SH-SY5Y (cell line): ENCODE data around the gene MPPED1.

ENCODE experiments used
- GATA2 ChIP-seq: IDR thresholded peaks from 2 replicates; pipeline ENCODE4 v1.6.1; 2011; ENCODE audit warnings: mild to moderate bottlenecking, low read depth, low read length
- GATA3 ChIP-seq: IDR thresholded peaks from 2 replicates; pipeline ENCODE4 v1.6.1; 2011; ENCODE audit warnings: low read depth, mild to moderate bottlenecking, low read length, moderate library complexity

Gene MPPED1

DNA sequence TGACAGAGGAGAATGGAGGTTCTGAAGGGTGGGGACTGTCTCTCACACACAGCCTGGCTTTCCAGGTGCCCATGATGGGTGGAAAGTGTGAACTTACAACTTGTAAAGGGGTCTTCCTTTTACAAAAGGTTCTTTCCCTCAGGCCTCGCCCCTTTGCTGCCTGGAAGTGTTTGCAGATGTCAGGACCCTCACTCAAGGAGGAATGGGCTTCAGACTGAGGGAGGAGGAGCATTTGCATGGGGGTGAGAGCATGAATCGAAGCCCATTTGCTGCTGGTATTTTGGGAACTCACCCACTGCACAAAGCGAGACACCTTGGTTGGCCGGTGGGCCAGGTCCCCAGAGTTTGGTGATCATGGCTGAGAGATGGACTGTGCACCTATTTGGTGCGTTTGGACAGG, 25.1 kb downstream of the MPPED1 start:
- TF ChIP-seq GATA3 = no peak
- TF ChIP-seq GATA2 = no peak

DNA sequence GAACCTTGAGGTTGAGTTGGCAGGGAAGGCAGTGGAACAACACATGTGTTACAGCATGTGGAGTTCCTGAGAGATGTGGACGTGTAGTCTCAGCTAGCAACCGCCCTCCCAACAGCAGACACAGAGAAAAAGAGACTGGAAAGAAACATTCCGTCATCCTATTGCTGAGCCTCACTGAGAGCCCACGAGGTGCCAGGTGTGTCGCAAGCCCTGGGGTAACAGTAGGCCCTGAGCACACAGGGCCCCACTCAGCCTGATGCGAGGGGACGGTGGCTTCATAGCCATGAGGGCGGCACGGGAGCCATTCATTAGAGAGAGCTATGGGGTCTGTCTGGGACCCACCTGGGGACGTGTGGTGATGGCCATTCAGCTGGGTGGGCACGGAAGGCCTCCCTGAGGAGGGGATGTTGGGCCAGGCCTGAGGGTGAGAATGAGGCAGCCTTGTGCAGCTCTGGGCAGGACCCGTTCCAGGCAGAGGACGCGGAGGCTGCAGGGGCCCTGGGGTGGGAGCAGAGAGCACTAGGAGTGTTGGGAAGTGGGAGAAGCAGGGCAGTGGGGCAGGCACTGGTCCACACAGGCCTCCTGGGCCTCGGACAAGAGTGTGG, 26.2 kb downstream of the MPPED1 start:
- TF ChIP-seq GATA3 (no peak), GATA2 (no peak)

DNA sequence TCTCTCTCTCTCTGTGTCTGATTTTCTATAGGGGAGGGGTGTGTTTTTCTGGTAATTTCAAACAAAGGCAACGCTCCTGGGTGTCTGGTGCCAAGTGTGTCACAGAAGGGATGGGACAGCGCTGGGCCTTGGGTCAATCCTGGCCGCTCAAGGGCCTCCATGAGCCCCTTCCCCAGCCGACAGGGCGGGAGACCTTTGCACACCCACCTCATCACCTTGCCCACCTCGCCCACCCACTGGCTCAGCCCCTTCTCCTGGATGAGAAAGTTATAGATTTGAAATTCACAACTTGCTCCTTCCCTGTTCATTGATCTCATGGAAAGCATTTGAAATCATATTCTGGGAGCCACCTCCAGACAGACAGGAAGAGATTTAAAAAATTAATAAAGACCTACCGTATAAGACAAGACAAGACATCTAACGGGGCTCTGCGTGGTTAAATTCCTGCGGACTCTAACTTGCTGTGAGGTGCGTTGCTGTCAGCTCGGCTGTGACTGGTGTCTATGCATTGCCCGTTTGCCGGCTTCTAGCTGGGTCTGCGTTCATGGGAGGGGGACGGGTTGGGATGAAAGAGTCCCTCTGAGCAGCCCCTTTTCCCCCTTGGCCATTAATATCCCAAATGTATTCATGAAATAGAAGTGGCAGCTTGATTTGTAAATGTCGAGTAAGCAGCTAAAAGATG, 27.0 kb downstream of the MPPED1 start:
- TF ChIP-seq GATA2 (no peak), GATA3 (no peak)

DNA sequence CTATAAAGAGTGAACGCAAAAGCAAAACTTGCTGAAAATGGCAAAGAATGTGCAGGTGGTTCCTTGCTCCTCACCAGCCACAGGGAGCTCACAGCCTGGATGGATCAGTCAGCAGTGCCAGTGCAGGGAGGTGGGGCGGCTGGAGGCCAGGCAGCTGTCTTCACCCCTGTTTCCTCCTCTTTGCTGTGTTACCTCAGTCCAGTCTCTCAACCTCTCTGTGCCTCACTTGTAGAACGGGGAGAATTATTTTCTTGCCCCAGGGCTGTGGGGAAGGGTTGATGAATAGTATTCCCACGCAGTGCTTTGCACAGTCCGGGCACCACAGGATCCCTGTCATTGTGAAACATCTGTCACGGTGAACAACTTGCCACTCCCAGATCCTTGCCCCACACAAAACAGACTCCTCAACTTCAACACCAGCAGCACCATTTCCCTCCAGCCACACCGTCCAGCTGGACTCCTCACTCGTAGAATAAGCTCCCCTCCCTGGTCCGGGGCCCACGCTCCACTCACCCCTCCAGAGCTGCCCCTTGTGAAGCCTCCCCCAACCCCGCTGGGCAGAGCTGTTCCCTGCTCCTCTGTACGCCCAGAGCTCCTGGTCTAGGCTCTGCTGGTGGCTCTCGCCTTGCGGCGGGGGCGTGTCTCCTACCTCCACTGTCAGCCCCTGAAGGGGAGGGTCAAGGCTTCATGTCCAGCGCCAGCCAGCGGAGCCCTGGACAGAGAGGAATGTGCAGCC, 27.7 kb downstream of the MPPED1 start:
- no peak for TF ChIP-seq GATA3
- no peak for TF ChIP-seq GATA2

DNA sequence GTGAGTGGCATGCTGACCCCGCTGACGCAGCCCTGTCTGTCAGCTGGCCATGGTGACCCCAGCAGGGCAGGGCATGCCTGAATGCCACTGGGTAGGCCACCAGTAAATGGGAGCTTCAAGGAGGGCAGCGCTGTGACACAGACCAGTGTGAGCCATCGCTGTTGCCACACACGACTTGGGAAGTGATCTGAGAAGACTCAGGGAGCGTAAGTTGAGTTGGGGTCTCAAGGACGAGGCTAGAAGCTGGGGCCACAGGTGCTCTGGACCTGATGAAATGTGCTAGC, 28.2 kb downstream of the MPPED1 start:
- TF ChIP-seq GATA2 = no peak
- TF ChIP-seq GATA3 = no peak

DNA sequence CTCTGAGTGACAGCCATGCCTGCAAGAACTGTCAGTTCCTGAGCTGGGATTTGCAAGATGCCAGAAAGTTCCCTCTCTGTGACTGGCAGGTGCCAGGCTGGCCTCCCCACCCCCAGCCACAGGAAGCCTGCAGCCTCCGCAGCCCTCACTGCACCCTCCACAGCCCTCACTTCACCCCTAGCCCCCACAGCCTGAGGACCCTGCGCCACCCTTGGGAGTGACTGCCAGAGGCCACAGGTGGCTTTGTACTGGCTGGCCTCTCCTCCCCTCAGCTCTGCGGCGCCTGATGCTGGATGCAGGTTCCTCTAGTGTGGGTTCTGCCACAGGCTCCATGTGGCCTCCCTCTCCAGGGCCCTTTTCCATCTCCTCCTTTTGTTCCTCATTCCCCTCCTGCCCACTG, 28.7 kb downstream of the MPPED1 start:
- TF ChIP-seq GATA2 = no peak
- no peak for TF ChIP-seq GATA3

DNA sequence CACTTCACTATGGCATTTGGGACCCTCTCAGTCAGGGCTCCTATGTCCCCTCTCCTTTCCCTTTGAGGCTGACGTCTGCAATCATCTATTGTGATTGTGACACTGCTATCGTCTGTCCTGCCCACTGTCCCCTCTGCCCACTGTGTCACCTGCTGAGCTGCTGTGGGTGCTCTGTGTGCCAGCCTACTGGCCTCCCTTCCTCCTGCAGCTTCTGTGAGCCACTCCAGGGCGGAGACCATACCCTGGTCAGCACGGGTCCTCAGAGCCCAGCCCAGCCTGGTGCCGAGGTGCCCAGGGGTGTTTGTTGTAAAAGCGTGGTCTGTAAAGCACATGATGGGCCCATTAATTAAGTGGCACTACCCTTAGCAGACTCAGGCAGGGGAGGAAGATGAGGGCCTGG, 29.4 kb downstream of the MPPED1 start:
- TF ChIP-seq GATA3 (no peak), GATA2 (no peak)

DNA sequence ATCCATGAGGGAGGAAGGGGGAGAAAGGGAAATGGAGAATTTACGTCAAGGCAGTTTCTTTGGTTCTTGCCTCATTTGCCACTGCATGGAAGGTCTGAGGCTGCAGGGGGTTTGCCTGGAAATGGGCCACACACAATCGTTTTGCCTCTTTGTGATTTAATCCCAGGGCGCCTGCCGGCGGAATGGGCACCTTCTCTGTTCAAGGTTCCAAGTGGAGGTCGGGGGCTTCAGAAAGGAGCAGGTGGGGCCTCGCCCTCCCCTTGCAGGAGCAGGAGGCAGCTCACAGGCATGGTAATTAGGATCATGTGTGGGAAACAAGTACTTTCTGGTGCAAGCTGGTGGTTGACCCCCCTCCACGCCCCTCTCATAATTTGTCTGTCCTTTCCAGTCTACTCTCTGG, 29.9 kb downstream of the MPPED1 start:
- TF ChIP-seq GATA3 (no peak), GATA2 (no peak)

DNA sequence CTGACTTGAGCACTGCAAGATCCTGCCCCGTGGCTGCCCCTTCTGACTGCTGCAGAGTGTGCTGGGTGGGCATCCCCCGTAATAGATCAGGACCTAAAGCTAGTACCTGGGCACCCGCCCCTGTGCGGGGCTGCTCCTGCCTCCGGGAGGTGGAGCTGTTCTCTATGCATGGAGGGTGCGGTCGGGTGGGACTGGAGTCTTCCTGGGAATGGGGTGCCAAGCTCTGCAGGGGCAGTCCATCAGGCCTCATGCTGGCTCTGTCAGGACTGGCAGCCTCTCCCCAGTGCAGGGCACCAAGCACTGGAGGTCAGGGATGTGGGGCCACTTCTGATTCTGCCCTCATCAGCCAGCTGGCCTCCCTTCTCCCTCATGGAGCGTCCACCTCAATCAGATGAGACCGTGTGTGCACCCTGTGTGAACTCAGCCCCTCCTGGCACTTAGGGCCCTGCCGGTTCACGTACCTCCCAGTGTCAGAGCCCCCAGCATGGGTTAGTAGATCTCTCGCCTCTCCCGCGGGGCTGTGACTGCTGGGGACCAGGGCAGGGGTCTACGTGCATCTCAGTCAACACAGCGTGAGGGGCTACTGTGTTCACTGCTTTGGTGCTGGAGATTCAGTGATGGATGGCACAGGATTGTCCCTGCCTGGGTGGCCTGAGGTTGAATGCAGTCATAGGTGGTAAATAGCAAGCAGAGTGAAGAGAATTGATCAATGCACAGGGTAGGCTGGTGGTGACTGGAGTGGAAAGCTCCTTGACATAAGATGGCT, 30.8 kb downstream of the MPPED1 start:
- no peak for TF ChIP-seq GATA2
- no peak for TF ChIP-seq GATA3

DNA sequence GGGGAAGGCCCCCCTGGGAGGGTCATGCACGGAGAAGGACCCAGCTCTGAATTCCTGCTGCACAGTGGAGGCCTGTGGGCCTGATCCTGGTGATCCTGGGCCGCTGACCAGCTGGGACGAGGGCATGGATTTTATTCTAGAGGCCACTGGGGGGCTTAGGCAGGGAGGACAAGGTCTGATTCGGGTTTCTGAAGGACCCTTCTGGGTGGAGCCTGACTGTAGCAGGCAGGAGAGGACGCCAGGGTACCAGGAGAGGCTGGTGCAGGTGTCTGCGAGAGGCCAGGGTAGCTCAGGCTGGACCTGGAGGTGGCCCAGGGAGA, 31.3 kb downstream of the MPPED1 start:
- TF ChIP-seq GATA2 (no peak), GATA3 (no peak)

DNA sequence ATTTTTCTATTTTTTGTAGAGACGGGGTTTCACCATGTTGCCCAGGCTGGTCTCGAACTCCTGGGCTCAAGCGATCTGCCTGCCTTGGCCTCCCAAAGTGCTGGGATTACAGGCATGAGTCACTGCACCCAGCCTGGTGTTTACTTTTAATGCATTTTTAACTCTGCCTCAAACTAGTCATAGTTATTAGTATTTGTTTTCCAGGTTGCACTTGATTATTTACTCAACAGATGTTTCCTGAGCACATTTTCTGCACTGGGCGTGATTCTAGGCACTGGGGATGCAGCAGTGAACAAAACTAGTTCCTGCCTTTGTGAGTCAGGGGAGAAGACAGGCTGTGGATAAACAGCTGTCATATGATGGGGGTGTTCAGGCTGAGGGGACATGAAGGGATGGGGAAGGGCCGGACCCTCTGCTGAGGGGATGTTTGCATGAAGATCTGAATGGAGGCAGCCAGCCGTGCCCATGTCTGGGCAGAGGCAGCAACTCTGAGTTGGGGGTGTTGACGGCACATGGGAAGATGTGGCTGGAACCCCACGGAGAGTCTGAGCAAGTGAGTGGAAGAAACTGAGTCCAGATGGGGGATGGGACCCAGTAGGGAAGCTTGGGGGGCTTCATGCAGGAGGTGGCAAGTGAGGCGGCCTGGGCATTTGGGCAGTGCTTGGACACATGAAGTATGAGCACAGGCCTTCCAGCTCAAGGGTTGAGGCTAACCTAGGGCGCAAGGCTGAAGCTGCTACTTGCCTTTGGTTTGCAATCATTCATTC, 34.4 kb downstream of the MPPED1 start:
- TF ChIP-seq GATA2 = no peak
- no peak for TF ChIP-seq GATA3

DNA sequence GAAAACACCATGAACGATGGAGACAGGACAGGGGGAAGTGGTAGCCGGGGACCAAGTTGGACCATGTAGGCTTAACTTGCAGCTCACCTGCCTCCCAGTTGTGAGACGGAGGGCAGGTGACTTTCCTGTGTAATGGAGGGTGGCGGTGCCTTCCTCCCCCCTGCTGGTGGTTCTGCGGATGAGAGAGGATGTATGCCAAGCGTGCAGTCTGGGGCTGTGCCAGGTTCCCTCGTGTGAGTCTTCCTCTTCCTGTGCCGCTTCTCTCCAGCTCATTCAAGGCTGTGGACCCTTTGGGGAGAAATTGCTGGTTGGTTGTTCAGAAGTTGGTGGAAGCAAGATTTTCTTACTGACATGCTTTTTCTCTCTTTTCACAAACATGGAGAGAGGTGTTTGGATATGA, 35.1 kb downstream of the MPPED1 start:
- TF ChIP-seq GATA3 (no peak), GATA2 (no peak)

DNA sequence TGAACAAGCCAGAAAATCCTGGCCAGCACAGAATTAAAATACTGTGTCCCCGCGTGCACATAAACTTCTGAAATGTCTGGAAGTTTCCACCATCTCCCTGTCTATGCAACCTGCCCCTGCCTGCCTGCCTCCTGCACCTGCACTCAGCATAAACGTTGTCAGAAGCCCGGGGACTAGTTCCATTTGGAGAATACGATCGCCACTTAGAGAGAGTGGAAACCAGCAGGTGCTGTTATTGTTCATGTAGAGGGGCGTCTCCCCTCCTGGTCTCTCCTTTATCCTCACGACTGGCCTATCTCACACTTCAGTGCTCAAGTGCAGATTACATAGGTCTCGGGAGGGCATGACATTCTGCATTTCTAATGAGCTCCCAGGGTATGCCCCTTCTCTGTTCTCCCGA, 35.6 kb downstream of the MPPED1 start:
- no peak for TF ChIP-seq GATA3
- no peak for TF ChIP-seq GATA2

DNA sequence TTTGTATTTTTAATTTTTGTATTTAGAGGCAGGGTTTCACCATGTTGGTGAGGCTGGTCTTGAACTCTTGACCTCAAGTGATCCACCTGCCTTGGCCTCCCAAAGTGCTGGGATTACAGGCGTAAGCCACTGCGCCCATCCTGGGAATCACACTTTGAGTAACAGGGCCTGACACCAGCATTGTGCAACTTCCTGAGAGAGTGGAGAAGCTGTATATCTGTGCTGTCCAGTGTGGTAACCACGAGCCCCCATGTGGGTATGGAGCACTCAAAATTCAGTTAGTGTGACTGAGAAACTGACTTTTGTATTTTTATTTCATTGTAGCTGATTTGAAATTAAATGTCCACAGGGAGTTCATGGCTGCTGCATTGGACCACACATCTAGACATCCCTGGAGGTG, 36.2 kb downstream of the MPPED1 start:
- TF ChIP-seq GATA3 = no peak
- TF ChIP-seq GATA2 = no peak

DNA sequence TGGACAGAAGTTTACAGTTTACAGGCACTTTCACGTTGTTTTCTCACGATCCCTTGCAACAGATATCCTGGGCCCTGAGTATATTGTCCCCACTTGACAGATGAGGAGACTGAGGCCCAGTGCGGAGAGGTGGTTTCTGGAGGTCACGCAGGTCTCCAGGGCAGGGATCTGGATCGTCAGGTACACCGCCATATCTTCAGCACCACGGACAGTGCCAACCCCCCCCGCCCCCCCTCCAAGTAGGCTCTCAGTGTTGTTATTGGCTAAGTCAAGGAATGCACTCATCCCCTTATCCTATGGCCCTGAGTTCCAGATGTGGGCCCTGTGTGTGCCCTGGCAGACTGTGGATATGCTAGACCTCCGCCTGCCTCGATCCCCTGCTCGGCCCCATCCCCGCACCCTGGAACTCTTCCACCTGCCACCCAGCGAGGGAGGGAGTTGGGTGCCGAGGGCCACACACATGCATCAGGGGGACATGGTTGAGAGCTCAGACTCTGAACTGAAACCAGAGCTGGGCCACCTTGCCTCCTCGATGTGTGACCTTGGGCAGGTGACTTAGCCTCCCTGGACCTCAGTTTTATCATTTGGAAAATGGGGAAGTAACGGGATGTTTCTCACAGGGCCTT, 37.5 kb downstream of the MPPED1 start:
- TF ChIP-seq GATA2 = no peak
- no peak for TF ChIP-seq GATA3
